ENCODE data around the gene SMIM31. TPM values are rescaled to one million over a fixed set of nuclear protein-coding genes. Genes with fewer than 3 reads are reported as not detected.

Gene SMIM31
- total and polyA plus RNA-seq, 9 of the 15 experiments (the other 6 are each of a cell fraction or from before 2014, with no cell fraction given): not detected

DNA sequence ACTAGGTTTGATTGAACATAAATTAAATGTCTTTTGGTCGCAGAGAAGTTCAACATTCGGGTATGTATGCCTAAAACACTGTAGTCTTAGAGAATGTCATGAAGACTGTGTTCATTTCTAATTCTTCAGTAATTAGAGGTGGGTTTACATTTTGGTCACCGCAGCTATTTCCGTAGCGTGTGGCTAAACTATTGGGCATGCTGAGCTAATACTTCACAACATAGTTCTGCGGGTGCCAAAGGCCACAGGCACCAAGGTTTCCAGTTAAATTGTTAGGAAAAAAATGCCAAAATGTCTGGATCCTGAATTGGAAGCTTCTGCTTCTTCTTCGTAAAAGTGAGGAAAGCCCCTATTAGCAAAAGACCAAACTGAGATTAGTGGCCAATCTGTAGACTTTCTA is 25.1 kb downstream of the SMIM31 start (continued):
- TF ChIP-seq, protein P1, sequence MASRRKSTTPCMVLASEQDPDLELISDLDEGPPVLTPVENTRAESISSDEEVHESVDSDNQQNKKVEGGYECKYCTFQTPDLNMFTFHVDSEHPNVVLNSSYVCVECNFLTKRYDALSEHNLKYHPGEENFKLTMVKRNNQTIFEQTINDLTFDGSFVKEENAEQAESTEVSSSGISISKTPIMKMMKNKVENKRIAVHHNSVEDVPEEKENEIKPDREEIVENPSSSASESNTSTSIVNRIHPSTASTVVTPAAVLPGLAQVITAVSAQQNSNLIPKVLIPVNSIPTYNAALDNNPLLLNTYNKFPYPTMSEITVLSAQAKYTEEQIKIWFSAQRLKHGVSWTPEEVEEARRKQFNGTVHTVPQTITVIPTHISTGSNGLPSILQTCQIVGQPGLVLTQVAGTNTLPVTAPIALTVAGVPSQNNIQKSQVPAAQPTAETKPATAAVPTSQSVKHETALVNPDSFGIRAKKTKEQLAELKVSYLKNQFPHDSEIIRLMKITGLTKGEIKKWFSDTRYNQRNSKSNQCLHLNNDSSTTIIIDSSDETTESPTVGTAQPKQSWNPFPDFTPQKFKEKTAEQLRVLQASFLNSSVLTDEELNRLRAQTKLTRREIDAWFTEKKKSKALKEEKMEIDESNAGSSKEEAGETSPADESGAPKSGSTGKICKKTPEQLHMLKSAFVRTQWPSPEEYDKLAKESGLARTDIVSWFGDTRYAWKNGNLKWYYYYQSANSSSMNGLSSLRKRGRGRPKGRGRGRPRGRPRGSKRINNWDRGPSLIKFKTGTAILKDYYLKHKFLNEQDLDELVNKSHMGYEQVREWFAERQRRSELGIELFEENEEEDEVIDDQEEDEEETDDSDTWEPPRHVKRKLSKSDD (conservative IDR thresholded peaks at IDR 0.05; ENCODE audit: low read length): no peak
- no peak for TF ChIP-seq PYGO2 (tag; IDR thresholded peaks at IDR 0.05)
- TF ChIP-seq, protein P2, sequence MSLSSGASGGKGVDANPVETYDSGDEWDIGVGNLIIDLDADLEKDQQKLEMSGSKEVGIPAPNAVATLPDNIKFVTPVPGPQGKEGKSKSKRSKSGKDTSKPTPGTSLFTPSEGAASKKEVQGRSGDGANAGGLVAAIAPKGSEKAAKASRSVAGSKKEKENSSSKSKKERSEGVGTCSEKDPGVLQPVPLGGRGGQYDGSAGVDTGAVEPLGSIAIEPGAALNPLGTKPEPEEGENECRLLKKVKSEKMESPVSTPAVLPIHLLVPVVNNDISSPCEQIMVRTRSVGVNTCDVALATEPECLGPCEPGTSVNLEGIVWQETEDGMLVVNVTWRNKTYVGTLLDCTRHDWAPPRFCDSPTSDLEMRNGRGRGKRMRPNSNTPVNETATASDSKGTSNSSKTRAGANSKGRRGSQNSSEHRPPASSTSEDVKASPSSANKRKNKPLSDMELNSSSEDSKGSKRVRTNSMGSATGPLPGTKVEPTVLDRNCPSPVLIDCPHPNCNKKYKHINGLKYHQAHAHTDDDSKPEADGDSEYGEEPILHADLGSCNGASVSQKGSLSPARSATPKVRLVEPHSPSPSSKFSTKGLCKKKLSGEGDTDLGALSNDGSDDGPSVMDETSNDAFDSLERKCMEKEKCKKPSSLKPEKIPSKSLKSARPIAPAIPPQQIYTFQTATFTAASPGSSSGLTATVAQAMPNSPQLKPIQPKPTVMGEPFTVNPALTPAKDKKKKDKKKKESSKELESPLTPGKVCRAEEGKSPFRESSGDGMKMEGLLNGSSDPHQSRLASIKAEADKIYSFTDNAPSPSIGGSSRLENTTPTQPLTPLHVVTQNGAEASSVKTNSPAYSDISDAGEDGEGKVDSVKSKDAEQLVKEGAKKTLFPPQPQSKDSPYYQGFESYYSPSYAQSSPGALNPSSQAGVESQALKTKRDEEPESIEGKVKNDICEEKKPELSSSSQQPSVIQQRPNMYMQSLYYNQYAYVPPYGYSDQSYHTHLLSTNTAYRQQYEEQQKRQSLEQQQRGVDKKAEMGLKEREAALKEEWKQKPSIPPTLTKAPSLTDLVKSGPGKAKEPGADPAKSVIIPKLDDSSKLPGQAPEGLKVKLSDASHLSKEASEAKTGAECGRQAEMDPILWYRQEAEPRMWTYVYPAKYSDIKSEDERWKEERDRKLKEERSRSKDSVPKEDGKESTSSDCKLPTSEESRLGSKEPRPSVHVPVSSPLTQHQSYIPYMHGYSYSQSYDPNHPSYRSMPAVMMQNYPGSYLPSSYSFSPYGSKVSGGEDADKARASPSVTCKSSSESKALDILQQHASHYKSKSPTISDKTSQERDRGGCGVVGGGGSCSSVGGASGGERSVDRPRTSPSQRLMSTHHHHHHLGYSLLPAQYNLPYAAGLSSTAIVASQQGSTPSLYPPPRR (CRISPR knock-in tag; IDR thresholded peaks at IDR 0.05; ENCODE audit: borderline replicate concordance): no peak
- no peak for TF ChIP-seq ARID1B (IDR thresholded peaks at IDR 0.05)
- no peak for TF ChIP-seq STAG1 (CRISPR knock-in tag; IDR thresholded peaks at IDR 0.05; ENCODE audit: borderline replicate concordance)
